GM18868 (cell line): Measurements from ENCODE around the gene DCUN1D3.
"Not testable (repeated sequence)": the region's sequence is repeated elsewhere in the genome, so short reads cannot be mapped to it uniquely, and the experiment has no call there.

ENCODE experiments used
- ATAC-seq: cut with Tn5 transposase; IDR thresholded peaks from one replicate; pipeline ENCODE4 v1.9.1; 2021; ENCODE audit warnings: mild to moderate bottlenecking, moderate library complexity; ENCODE audit not compliant: unreplicated experiment

DCUN1D3 gene

DNA sequence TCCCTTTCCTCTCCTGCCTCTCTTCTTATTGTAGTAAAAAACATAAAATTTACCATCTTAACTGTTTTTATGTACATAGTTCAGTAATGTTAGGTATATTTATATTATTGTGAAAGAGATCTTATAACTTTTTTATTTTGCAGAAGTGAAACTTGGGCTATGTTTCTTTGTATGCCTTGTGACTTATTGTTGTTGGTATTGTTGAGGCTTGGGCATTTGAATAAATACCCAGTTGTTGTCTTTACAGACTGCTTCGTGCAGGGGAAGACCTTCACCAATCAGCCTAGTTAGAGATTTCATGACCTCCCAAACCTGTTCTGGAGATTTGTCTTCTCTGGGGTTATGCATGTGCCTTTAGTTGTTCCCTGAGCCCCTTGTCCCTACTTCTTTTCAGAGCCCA, 61.9 kb downstream of the DCUN1D3 start:
- peak; percentile 42 for ATAC-seq

DNA sequence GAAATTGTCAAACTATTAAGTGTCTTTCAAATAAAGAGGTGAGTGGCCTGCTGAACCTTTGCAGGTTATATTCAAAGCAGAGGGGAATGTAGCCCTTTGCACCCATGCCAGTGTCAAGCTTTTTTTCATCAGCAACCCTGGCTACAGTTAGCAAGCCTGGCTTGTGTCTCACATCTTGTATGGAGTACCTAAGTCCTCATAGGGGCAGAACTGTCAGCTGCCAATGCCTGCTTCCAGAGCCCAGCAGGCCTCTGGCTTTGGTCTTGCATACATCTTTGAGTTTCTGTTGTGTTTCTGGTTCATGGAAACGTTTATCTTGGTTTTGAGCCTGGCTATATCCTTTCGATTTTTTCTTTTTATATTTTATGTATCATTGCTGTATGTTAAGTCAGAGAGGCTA, 67.1 kb downstream of the DCUN1D3 start:
- no peak for ATAC-seq

DNA sequence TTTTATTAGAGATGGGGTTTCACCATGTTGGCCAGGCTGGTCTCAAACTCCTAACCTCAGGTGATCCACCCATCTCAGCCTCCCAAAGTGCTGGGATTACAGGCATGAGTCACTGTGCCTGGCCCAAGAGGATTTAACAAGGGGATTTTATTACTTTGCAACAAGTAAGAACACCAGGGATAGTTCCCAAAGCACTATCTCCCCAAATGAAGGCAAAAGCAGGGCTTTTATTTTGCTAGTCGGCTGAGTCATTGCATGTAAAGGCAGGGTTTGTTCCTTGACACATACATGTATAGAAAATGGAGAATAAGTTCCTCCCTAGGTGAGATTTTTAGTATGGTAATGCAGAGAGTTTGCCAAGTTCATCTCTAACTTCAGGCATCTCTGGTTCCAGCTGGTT, 69.8 kb downstream of the DCUN1D3 start:
- no peak for ATAC-seq

DNA sequence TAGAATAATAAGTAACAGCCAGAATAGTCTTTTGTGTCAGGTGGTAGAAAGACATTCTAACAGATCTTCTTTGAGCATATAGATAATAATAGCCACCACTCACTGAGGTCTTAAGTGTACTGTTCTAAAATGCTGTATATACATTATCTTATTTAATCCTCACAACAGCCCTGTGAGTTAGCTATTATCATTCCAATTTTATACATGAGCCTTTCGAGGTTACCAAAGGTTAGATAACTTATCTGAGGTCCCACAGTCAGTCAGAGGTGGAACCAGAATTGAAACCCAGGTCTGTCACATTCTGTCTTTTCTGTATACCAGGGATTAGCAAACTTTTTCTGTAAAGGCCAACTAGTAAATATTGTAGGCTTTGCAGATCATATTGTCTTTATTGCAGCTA, 70.6 kb downstream of the DCUN1D3 start:
- ATAC-seq = no peak

DNA sequence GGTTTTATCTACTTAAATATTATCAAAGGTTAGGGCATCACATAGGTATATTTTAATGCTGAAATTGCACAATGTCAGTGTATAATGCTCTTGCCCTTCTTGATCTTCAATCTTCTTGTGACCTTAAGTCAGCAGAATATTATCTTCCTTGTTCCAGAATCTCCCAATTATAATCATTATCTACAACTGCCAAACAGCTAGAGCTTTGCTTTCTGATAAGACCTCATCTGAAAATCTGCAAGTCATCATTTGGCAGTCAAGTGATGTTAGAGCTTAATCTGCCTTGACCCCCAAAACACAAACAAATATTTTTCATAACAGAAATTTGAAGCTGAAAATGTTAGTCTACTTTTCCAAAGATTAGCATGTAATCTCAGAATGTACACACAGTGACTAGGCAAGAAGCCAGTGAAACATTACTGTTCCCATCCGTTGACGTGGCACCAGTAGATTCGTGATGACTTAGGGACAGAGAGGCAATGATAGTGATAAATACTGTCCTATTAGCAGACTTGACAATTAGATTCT, 74.1 kb downstream of the DCUN1D3 start:
- ATAC-seq = no peak

DNA sequence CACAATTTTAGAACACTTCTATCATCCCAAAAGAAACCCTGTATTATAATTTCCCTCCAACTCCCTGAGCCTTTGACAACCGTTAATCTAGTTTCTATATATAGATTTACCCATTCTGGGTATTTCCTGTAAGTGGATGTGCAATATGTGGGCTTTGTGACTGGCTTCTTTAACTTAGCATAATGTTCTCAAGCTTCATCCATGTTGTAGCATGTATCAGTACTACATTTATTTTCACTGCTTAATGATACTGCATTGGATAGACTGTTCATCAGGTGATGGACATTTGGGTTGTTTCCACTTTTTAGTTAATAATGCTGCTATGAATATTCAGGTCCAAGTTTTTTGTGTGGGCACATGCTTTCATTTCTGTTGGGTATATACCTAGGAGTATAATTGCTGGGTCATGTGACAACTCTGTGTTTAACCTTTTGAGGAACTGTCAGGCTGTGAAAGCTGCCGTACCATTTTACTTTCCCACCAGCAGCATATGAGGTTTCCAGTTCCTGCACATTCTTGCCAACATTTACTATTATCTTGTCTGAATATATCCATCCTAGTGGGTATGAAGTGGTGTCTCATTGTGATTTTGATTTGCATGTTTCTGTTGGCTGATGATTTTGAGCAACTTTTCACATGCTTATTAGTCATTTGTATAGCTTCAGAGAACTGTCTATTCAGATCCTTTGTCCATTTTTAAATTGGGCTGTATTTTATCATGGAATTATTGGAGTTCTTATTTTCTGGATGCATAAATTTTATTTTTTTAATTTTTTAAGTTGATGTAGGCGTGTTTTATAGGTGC, 77.4 kb downstream of the DCUN1D3 start:
- no peak for ATAC-seq

DNA sequence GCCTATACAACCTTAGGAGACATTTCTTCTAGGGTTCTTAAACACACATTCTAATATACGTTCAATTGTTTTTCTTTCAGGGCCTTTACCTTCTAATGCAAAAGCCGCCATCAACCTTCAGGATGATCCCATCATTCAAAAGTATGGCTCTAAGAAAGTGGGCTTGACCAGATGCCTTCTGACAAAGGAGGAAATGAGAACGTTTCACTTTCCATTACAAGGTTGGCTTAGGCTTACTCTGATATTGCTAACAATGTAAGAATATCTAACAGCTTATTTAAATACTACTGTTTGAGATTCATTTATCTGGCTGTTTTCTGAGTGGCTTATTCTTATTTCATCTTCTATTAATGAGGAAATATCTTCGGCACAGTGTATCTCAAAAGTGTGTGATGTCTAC, 78.5 kb downstream of the DCUN1D3 start:
- ATAC-seq = no peak

DNA sequence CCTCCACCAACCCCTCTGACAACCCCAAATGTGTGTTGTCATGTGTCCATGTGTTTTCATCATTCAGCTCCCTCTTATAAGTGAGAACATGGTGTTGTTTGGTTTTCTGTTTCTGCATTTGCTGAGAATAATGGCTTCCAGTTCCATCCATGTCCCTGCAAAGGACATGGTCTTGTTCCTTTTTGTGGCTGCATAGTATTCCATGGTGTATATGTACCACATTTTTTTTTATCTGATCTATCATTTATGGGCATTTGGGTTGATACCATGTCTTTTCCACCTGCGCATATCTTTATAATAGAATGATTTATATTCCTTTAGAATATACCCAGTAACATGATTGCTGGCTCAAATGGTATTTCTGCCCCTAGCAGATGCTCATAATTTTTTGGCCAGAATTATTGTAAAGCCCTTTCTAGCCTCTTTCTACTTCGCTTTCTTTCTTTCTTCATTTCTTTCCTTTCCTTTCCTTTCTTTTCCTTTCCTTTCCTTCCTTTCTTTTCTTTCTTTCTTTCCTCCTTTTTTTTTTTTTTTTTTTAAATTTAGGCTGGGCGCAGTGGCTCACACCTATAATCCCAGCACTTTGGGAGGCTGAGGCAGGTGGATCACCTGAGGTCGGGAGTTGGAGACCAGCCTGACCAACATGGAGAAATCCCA, 81.1 kb downstream of the DCUN1D3 start:
- no peak for ATAC-seq

DNA sequence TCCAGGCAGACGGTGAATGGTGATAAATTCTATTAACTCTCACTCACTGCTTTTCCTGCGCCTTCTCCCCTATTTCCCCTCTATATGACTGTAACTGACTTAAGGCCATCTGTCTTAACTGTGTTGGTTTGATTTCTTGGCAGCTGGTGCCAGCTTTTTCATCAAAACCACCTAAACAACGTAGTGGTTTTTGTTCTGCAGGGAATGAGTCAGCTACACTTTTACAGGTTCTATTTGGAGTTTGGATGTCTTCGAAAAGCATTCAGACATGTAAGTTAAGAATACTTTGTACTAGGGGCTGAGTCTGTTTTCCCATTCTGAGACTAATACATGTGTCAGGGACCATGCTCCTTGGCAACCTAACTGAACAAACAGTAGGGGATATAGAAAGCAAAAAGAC, 85.4 kb downstream of the DCUN1D3 start:
- ATAC-seq = peak; percentile 45

DNA sequence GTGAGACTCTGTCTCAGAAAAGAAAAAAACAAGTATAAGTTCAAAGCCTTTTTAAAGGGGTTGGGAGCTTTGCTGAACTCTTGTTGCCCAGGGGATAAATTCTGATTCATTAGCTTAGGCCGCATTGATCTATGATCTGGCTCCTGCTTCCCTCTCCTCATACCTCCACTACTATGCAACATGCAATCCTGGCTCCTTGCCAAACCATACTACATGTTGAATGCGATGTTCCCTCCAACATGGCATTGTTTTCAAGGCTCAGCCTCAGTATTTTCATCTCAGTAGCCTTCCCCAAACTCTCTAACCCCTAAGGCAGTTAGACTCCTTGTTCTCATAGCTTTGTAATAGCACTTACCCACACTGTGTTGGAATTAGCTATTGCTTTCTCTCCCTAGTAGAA, 87.6 kb downstream of the DCUN1D3 start:
- ATAC-seq = no peak

DNA sequence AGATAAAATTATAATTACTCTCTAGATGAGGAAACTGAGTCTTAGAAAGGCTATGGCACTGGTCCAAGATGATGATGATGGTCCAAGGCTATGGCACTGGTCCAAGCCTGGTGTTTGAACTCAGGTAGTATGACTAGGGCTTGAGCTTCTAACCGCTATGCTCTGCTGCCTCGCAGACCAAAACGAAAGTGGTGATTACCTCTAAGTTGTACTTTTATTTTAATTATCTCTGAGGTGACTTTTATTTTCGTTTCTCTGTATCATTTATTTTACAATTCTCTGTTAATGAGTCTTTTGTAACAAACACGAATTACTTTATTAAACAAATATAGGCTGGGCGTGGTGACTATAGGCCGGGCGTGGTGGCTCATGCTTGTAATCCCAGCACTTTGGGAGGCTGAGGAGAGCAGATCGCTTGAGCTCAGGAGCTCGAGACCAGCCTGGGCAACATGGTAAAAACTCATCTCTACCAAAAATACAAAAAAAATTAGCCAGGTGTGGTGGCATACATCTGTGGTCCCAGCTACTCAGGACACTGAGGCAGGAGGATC, 88.2 kb downstream of the DCUN1D3 start:
- ATAC-seq = no peak

DNA sequence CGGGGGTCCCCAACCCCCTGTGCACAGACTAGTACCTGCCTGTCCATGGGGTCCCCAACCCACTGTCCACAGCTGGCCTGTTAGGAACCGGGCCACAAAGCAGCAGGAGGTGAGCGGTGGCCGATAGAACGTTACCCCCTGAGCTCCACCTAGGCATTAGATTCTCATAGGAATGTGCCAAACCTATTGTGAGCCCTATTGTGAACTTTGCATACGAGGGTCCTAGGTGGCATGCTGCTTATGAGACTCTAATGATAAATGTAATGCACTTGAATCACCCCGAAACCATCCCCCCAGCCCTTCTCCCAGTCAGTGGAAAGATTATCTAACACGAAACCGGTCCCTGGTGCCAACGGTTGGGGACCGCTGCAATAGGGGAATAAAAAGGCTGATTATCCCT, 92.3 kb downstream of the DCUN1D3 start:
- ATAC-seq = no peak

DNA sequence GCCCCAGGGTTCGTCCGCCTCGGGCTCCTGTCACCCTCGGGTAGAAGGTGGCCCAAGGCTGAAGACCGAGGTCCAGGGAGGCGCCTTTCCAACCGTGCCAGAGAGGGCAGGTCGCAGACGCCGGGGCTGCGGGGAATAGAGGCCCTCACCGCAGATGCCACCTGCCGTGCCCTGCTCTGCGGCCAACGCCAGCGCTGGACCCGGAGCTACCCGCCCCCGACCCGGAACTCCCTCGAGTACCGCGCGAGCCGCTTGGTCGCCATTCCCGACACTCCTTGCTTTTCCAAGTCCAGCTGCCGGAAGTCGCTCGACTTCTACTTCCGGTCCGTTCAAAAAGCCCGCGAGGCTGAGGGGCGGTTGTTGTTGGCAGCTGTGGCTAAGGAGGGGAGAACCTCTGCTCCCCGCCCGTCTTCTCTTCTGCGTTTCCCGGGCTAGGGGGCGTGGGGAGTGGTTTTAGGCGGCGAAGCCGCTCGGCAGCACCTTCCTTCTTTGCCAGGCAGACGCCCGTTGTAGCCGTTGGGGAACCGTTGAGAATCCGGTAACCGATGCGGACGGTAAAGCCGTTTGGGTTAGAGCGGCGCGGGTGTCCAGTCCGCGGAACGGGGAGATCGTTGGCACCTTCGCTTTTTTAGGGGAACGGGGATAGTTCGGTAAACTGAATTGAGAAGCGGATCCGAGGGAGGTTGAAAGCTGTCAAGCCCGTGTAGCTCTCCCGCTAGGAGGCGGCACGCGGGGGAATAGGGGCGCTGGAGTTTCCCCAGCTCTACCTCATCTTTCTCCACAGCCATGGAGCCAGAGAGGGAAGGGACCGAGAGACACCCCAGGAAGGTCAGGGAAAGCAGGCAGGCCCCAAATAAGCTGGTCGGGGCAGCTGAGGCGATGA, 93.7 kb downstream of the DCUN1D3 start, which contains the start of the genes ERI2 and REXO5:
Gene ERI2 (minus strand): TSS at position 305 of the 883 bp plus-strand sequence. CDS start 42 bp downstream, at position 263.
Gene REXO5 (plus strand): TSS at position 360 of the 883 bp plus-strand sequence. CDS start 427 bp downstream, at position 787.
- ATAC-seq = peak; percentile 80

DNA sequence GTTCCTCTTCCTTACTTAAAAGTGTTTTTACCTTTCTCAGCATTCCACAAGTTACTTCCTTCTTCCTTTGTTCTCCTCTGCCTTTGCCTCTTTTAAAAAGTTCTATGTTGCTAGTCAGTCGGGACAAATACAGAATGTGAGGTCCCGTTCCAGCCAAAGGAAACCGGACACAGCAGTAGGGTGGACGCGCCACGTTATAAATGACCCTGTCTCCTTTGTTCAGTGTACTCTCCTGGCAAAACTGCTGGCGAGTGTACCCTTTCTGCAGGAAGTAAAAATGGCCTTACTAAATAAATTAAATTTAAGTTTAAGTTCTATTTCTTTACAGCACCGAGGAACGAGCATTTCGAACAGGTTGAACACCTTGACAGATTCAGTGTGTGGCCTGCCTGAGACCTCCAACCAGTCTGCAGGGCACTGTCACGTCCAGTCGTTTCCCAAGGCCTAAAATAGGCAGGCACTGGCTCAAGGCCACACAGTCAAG, 94.4 kb downstream of the DCUN1D3 start:
- not testable (repeated sequence) for ATAC-seq
